Endothelial cell of umbilical vein (primary cell): Measurements from ENCODE around the gene RUVBL1. TPM values are rescaled to one million over a fixed set of nuclear protein-coding genes. Genes with fewer than 3 reads are reported as not detected.

Source experiments
- BruUV-seq: library from RNA; stranded (reverse); fragments of 400-500 nt; replicated peaks from 2 replicates; lab custom pipeline; 2021; lab: Mats Ljungman, UMichigan
- CTCF ChIA-PET: fragments of 300-600, 350-600 bp; sonication (Branson Sonifier 250); formaldehyde crosslinking; loops from one replicate; lab custom pipeline; 2021; ENCODE audit warnings: antibody characterized with exemption, inconsistent platforms; lab: Charles Lee
- POLR2A ChIA-PET: fragments of 300-600, 350-600 bp; sonication (Branson Sonifier 250); formaldehyde crosslinking; loops from one replicate; lab custom pipeline; 2021; ENCODE audit warnings: antibody characterized with exemption, inconsistent platforms; lab: Charles Lee
- DNase-seq: peaks from one replicate; pipeline ENCODE4 v3.0.0-alpha.2; 2011; ENCODE audit warnings: low read depth, low spot score
- FAIRE-seq: peaks from 2 replicates; lab custom pipeline; 2011; peaks lifted over from hg19 to GRCh38; lab: Jason Lieb, UNC
- H2AFZ ChIP-seq: 2 replicates; pipeline ENCODE4 v1.6.0; 2012; ENCODE audit warnings: low read depth, low read length, control low read depth, inconsistent platforms
- H3K27ac ChIP-seq: 2 replicates; pipeline ENCODE4 v1.5.1; 2011; ENCODE audit warnings: low read depth, mild to moderate bottlenecking, control low read depth, low read length, moderate library complexity; ENCODE audit not compliant: insufficient read depth
- H3K27me3 ChIP-seq, 2 experiments: 2 replicates each; pipeline versions ENCODE4 v1.6.0 to v1.6.1; 2011; ENCODE audit warnings: low read length in 2 of 2, mixed read lengths in 1 of 2; ENCODE audit not compliant: control insufficient read depth in 2 of 2, insufficient read depth in 2 of 2
- H3K36me3 ChIP-seq, 2 experiments: 2 replicates in 1 of 2; 3 replicates in 1 of 2; pipeline ENCODE4 v1.5.1; 2011; ENCODE audit warnings: low read length in 2 of 2, mild to moderate bottlenecking in 1 of 2, moderate library complexity in 1 of 2; ENCODE audit not compliant: control insufficient read depth in 2 of 2, insufficient read depth in 2 of 2; ENCODE audit errors: extremely low read depth in 1 of 2
- H3K4me1 ChIP-seq: 3 replicates; pipeline ENCODE4 v1.5.1; 2011; ENCODE audit warnings: mild to moderate bottlenecking, low read length; ENCODE audit not compliant: control insufficient read depth, insufficient read depth; ENCODE audit errors: extremely low read depth
- H3K4me2 ChIP-seq: 2 replicates; pipeline ENCODE4 v1.6.1; 2011; ENCODE audit warnings: low read length, control low read depth, mixed read lengths; ENCODE audit not compliant: insufficient read depth
- H3K4me3 ChIP-seq, 3 experiments: fragments of 200-600 bp in 1 of 3; sonication (generic), shearing (Covaris generic) in 1 of 3; replicated peaks in 1 of 3; 2 replicates each; pipeline ENCODE4 v1.5.1; 2011 to 2016; ENCODE audit warnings: control low read depth in 3 of 3, low read length in 3 of 3, mild to moderate bottlenecking in 2 of 3, inconsistent platforms in 1 of 3, low read depth in 1 of 3, moderate library complexity in 1 of 3; ENCODE audit not compliant: insufficient read depth in 1 of 3
- H3K79me2 ChIP-seq: 2 replicates; pipeline ENCODE4 v1.6.0; 2012; ENCODE audit warnings: low read length, inconsistent platforms; ENCODE audit not compliant: control insufficient read depth, insufficient read depth
- H3K9ac ChIP-seq: replicated peaks from 2 replicates; pipeline ENCODE3; 2011; ENCODE audit warnings: low read length, control low read depth; ENCODE audit not compliant: insufficient read depth; ENCODE audit errors: extremely low read depth
- H3K9me1 ChIP-seq: replicated peaks from 3 replicates; pipeline ENCODE4 v1.6.0; 2011; ENCODE audit warnings: mild to moderate bottlenecking, low read length; ENCODE audit not compliant: control insufficient read depth, insufficient read depth; ENCODE audit errors: extremely low read depth
- H3K9me3 ChIP-seq: replicated peaks from 2 replicates; pipeline ENCODE4 v1.5.1; 2012; ENCODE audit warnings: low read length, inconsistent platforms; ENCODE audit not compliant: control insufficient read depth, insufficient read depth
- H4K20me1 ChIP-seq: replicated peaks from 2 replicates; pipeline ENCODE3; 2011; ENCODE audit warnings: mild to moderate bottlenecking, low read length; ENCODE audit not compliant: control insufficient read depth, insufficient read depth; ENCODE audit errors: extremely low read depth
- EZH2 ChIP-seq: IDR thresholded peaks from 2 replicates; pipeline ENCODE4 v1.6.1; 2012; ENCODE audit warnings: borderline replicate concordance, low read depth, mild to moderate bottlenecking, moderate library complexity, low read length, inconsistent platforms; ENCODE audit not compliant: severe bottlenecking
- FOS ChIP-seq: IDR thresholded peaks from 2 replicates; pipeline ENCODE4 v1.6.1; 2011; ENCODE audit warnings: mild to moderate bottlenecking, low read length, moderate library complexity, borderline replicate concordance; ENCODE audit not compliant: insufficient read depth
- GATA2 ChIP-seq: IDR thresholded peaks from 2 replicates; pipeline ENCODE4 v1.7.0; 2011; ENCODE audit warnings: low read depth, mild to moderate bottlenecking, moderate library complexity, mixed read lengths, low read length; ENCODE audit not compliant: insufficient read length, insufficient read depth
- JUN ChIP-seq: IDR thresholded peaks from 2 replicates; pipeline ENCODE4 v1.6.1; 2011; ENCODE audit warnings: borderline replicate concordance, low read depth; ENCODE audit not compliant: insufficient read length, insufficient read depth
- MYC ChIP-seq: IDR thresholded peaks from one replicate; pipeline ENCODE4 v1.6.1; 2011; ENCODE audit warnings: mild to moderate bottlenecking, low read depth, low read length
- POLR2A ChIP-seq: IDR thresholded peaks from 2 replicates; pipeline ENCODE4 v1.6.1; 2012; ENCODE audit warnings: low read depth, mild to moderate bottlenecking, control low read depth, low read length
- POLR2AphosphoS5 ChIP-seq: IDR thresholded peaks from 2 replicates; pipeline ENCODE4 v1.6.1; 2012; ENCODE audit warnings: low read depth, mild to moderate bottlenecking, control low read depth, low read length, moderate library complexity; ENCODE audit not compliant: insufficient read depth
- dilution Hi-C: fragments of 300-500 bp; cut with MboI; formaldehyde crosslinking; loops from one replicate; pipeline ENCODE4 v1.15.0; 2019; ENCODE audit warnings: low sequenced_read_pairs; ENCODE audit not compliant: extremely low pct_ligation_motif_present
- intact Hi-C: fragments of 100-400 bp; cut with micrococcal nuclease; formaldehyde crosslinking; loops from one replicate; pipeline ENCODE4 v1.10.0; 2022
- polyA plus RNA-seq, 4 experiments: library from polyadenylated mRNA; depleted of rRNA in 3 of 4; stranded (reverse) in 3 of 4; unstranded in 1 of 4; fragments of >200 nt; gene quantifications; 2 replicates each; pipeline versions ENCODE4 v1.2.1 to v1.2.3, GENCODE V29; 2011 to 2012; ENCODE audit warnings: missing spikeins in 1 of 4
- total RNA-seq: library from RNA; stranded (reverse); gene quantifications from 2 replicates; pipeline ENCODE4 v1.2.3, GENCODE V29; 2021
- TF ChIP-seq, protein P1 (sequence below), 2 donors: IDR thresholded peaks; 1 replicate in 1 of 2; 2 replicates in 1 of 2; pipeline ENCODE4 v1.5.1; 2011; ENCODE audit warnings: low read length in 2 of 2, mild to moderate bottlenecking in 2 of 2, moderate library complexity in 2 of 2, control low read depth in 1 of 2, inconsistent platforms in 1 of 2, low read depth in 1 of 2; ENCODE audit not compliant: insufficient read depth in 1 of 2; ENCODE audit errors: extremely low read depth in 1 of 2
- TF ChIP-seq, protein P2 (sequence below): IDR thresholded peaks from 2 replicates; pipeline ENCODE4 v1.6.1; 2011; ENCODE audit not compliant: insufficient read depth, insufficient read length

Gene RUVBL1
- total and polyA plus RNA-seq, 2 donors (not counting 3 experiments of a cell fraction or from before 2014, with no cell fraction given), result 52.5 to 58.5 TPM

DNA sequence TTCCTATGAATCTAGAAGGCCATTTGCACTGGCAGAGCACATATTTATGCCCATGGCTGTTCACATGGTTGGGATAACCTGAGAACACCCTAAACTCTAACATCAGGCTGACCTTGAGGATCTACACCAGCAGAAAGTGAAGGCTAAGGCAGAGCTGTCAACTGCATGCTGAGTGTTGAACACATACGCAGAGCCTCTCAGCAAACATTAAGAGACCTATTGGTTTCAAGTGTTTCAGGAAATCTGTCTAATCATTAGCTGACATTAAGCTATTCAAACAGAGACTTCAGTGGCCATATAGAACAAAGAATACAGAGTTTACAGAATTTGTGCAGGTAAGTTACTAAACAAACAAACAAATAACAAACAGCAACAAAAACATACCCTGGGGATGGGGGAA lies 87.5 kb downstream of the RUVBL1 start:
- peaks cover 13 to 27% of the 10 kb centered on the region in 2 experiments for H3K27me3 ChIP-seq
- H3K9ac ChIP-seq, result no peak overlapping the region
- no peak overlapping the region for H3K4me3 ChIP-seq
- TF ChIP-seq, protein P1, sequence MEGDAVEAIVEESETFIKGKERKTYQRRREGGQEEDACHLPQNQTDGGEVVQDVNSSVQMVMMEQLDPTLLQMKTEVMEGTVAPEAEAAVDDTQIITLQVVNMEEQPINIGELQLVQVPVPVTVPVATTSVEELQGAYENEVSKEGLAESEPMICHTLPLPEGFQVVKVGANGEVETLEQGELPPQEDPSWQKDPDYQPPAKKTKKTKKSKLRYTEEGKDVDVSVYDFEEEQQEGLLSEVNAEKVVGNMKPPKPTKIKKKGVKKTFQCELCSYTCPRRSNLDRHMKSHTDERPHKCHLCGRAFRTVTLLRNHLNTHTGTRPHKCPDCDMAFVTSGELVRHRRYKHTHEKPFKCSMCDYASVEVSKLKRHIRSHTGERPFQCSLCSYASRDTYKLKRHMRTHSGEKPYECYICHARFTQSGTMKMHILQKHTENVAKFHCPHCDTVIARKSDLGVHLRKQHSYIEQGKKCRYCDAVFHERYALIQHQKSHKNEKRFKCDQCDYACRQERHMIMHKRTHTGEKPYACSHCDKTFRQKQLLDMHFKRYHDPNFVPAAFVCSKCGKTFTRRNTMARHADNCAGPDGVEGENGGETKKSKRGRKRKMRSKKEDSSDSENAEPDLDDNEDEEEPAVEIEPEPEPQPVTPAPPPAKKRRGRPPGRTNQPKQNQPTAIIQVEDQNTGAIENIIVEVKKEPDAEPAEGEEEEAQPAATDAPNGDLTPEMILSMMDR (IDR thresholded peaks at IDR 0.05; ENCODE audit: extremely low read depth in 1 of 2, insufficient read depth in 1 of 2, low read depth in 1 of 2, low read length in 2 of 2), result no peak
- TF ChIP-seq FOS (no peak), POLR2AphosphoS5 (no peak), JUN (no peak), POLR2A (no peak)
- TF ChIP-seq, protein P2, sequence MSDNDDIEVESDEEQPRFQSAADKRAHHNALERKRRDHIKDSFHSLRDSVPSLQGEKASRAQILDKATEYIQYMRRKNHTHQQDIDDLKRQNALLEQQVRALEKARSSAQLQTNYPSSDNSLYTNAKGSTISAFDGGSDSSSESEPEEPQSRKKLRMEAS, result no peak
- no peak overlapping the region for H2AFZ ChIP-seq
- no peaks in the 10 kb centered on the region for H4K20me1 ChIP-seq
- H3K4me2 ChIP-seq, result no peak overlapping the region
- no peaks in the 10 kb centered on the region for H3K9me1 ChIP-seq
- ChIA-PET POLR2A (no interaction called here), CTCF (interaction anchor here (2.3 kb wide), 1 partner anchor 9 kb away, joined by 5 read pairs; no protein-coding TSS in a partner anchor)
- no peaks in the 10 kb centered on the region for H3K9me3 ChIP-seq
- no TSS peak for BruUV-seq
- dilution Hi-C loops (no loop called here), intact Hi-C loops (no loop called here)
- FAIRE-seq, result no peak
- H3K4me1 ChIP-seq, result no peaks in the 10 kb centered on the region
- no peaks in the 10 kb centered on the region for H3K79me2 ChIP-seq
- no peak for DNase-seq
- no peaks in the 10 kb centered on the region for H3K36me3 ChIP-seq
- no peak overlapping the region for H3K27ac ChIP-seq

DNA sequence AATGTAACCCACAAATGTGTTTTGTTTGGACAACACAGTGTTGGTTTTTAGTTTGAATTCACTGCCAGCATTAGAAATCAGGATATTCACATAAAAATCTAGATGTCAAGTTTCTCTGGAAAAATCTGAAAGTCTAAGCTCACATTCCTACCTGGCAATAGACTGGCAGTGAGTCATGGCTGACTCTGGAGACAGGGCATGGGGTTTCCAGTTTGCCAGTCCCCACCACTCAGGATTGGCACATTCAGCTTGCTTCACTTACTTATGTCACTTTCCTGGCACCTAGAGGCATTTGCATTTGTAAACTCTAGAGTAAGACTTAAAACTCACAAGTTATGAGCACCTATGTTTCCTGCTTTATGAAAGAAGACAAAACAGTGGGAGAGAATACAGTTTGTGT lies 90.5 kb downstream of the RUVBL1 start:
- ChIA-PET CTCF (no interaction called here), POLR2A (no interaction called here)
- FAIRE-seq (no peak), DNase-seq (no peak)
- TF ChIP-seq EZH2 (no peak), GATA2 (no peak), MYC (no peak), FOS (no peak), POLR2A (no peak), JUN (no peak), POLR2AphosphoS5 (no peak)
- TF ChIP-seq, protein P1 (IDR thresholded peaks at IDR 0.05; ENCODE audit: extremely low read depth in 1 of 2, insufficient read depth in 1 of 2, low read depth in 1 of 2, low read length in 2 of 2), result no peak
- TF ChIP-seq, protein P2, result no peak
- intact Hi-C loops (no loop called here), dilution Hi-C loops (no loop called here)
- Histone ChIP-seq H3K9me1 (no peaks in the 10 kb centered on the region), H3K4me2 (no peak overlapping the region), H3K4me1 (no peaks in the 10 kb centered on the region), H3K4me3 (no peak overlapping the region), H3K9ac (no peak overlapping the region), H4K20me1 (no peaks in the 10 kb centered on the region), H3K36me3 (no peaks in the 10 kb centered on the region), H3K79me2 (no peaks in the 10 kb centered on the region), H3K9me3 (no peaks in the 10 kb centered on the region), H3K27ac (no peak overlapping the region), H2AFZ (no peak overlapping the region), H3K27me3 (peaks cover 11 to 14% of the 10 kb centered on the region in 2 experiments)
- no TSS peak for BruUV-seq
